WTC11 (cell line): ENCODE data around the gene SDHB. TPM values are rescaled to one million over a fixed set of nuclear protein-coding genes. Genes with fewer than 3 reads are reported as not detected.

Experiments
- CREB1 ChIP-seq: sonication (generic); formaldehyde crosslinking; IDR thresholded peaks from 2 replicates; pipeline ENCODE4 v1.8.0; 2023; ENCODE audit warnings: mild to moderate bottlenecking, missing genetic modification reagents
- CREM ChIP-seq: sonication (generic); formaldehyde crosslinking; IDR thresholded peaks from 2 replicates; pipeline ENCODE4 v1.8.1; 2022; ENCODE audit warnings: mild to moderate bottlenecking, missing genetic modification reagents, moderate library complexity
- ELF4 ChIP-seq: sonication (generic); formaldehyde crosslinking; IDR thresholded peaks from 2 replicates; pipeline ENCODE4 v1.8.1; 2022; ENCODE audit warnings: low read depth, mild to moderate bottlenecking, moderate library complexity, missing genetic modification reagents
- ETV6 ChIP-seq: sonication (generic); formaldehyde crosslinking; IDR thresholded peaks from 2 replicates; pipeline ENCODE4 v1.8.1; 2022; ENCODE audit warnings: mild to moderate bottlenecking, missing genetic modification reagents
- FOXK1 ChIP-seq: sonication (generic); formaldehyde crosslinking; IDR thresholded peaks from 2 replicates; pipeline ENCODE4 v1.8.0; 2022; ENCODE audit warnings: mild to moderate bottlenecking, moderate library complexity, missing genetic modification reagents
- GRHL2 ChIP-seq: fragments of 250-450 bp; sonication (Bioruptor Pico); IDR thresholded peaks from 2 replicates; pipeline ENCODE4 v1.8.0; 2022; ENCODE audit warnings: mild to moderate bottlenecking, moderate library complexity; ENCODE audit not compliant: insufficient replicate concordance, severe bottlenecking
- KAT7 ChIP-seq: sonication (generic); formaldehyde crosslinking; IDR thresholded peaks from 2 replicates; pipeline ENCODE4 v1.8.1; 2023; ENCODE audit warnings: missing genetic modification reagents, mild to moderate bottlenecking, borderline replicate concordance
- MLX ChIP-seq: sonication (generic); formaldehyde crosslinking; IDR thresholded peaks from 2 replicates; pipeline ENCODE4 v1.8.1; 2023; ENCODE audit warnings: mild to moderate bottlenecking, missing genetic modification reagents, moderate library complexity
- SMAD3 ChIP-seq: sonication (generic); formaldehyde crosslinking; IDR thresholded peaks from 2 replicates; pipeline ENCODE4 v1.8.0; 2022; ENCODE audit warnings: missing genetic modification reagents, mild to moderate bottlenecking, borderline replicate concordance
- SP1 ChIP-seq: sonication (generic); formaldehyde crosslinking; conservative IDR thresholded peaks from 2 replicates; pipeline ENCODE4 v1.8.1; 2022; ENCODE audit warnings: missing genetic modification reagents
- TP53 ChIP-seq: sonication (generic); formaldehyde crosslinking; IDR thresholded peaks from 2 replicates; pipeline ENCODE4 v1.8.1; 2023; ENCODE audit warnings: mild to moderate bottlenecking, missing genetic modification reagents
- ZMAT4 ChIP-seq: fragments of 250-450 bp; sonication (Bioruptor Pico); IDR thresholded peaks from 2 replicates; pipeline ENCODE4 v1.9.0; 2021; ENCODE audit warnings: mild to moderate bottlenecking
- ZNF138 ChIP-seq: sonication (generic); formaldehyde crosslinking; conservative IDR thresholded peaks from 2 replicates; pipeline ENCODE4 v1.8.1; 2022; ENCODE audit warnings: mild to moderate bottlenecking, moderate library complexity, missing genetic modification reagents
- ZNF263 ChIP-seq: sonication (generic); formaldehyde crosslinking; IDR thresholded peaks from 2 replicates; pipeline ENCODE4 v1.8.1; 2022; ENCODE audit warnings: low read depth, mild to moderate bottlenecking, moderate library complexity, missing genetic modification reagents
- ZNF317 ChIP-seq: sonication (generic); formaldehyde crosslinking; IDR thresholded peaks from 2 replicates; pipeline ENCODE4 v1.8.1; 2023; ENCODE audit warnings: low read depth, mild to moderate bottlenecking, moderate library complexity, missing genetic modification reagents, borderline replicate concordance
- ZNF423 ChIP-seq: fragments of 250-450 bp; sonication (Bioruptor Pico); IDR thresholded peaks from 2 replicates; pipeline ENCODE4 v2.1.2; 2022; ENCODE audit warnings: mild to moderate bottlenecking, moderate library complexity
- ZNF512 ChIP-seq: sonication (generic); formaldehyde crosslinking; IDR thresholded peaks from 2 replicates; pipeline ENCODE4 v1.8.1; 2022; ENCODE audit warnings: missing genetic modification reagents, borderline replicate concordance
- total RNA-seq: library from RNA; stranded (reverse); gene quantifications from 3 replicates; pipeline ENCODE4 v1.2.3, GENCODE V29; 2021
- TF ChIP-seq, protein P1 (sequence below): fragments of 250-450 bp; sonication (Bioruptor Pico); IDR thresholded peaks from 2 replicates; pipeline ENCODE4 v1.9.0; 2021; ENCODE audit warnings: mild to moderate bottlenecking
- TF ChIP-seq, protein P2 (sequence below): sonication (generic); formaldehyde crosslinking; IDR thresholded peaks from 2 replicates; pipeline ENCODE4 v1.8.0; 2023; ENCODE audit warnings: missing genetic modification reagents, mild to moderate bottlenecking, borderline replicate concordance
- TF ChIP-seq, protein P3 (sequence below): fragments of 200-600 bp; IDR thresholded peaks from 2 replicates; pipeline ENCODE4 v1.8.0; 2022; ENCODE audit warnings: antibody characterized with exemption
- TF ChIP-seq, protein P4 (sequence below): sonication (generic); formaldehyde crosslinking; IDR thresholded peaks from 2 replicates; pipeline ENCODE4 v1.8.0; 2023; ENCODE audit warnings: mild to moderate bottlenecking, missing genetic modification reagents
- TF ChIP-seq, protein P5 (sequence below): sonication (generic); formaldehyde crosslinking; IDR thresholded peaks from 2 replicates; pipeline ENCODE4 v1.8.0; 2023; ENCODE audit warnings: missing genetic modification reagents

Gene SDHB
- total RNA-seq, 1 experiment from 2014 or later, result 89.5 TPM

GRCh38 chr1:16980473-16981268, 73.2 kb downstream of the SDHB start, which contains the start of gene MFAP2 (continued):
- TF ChIP-seq, protein P1, sequence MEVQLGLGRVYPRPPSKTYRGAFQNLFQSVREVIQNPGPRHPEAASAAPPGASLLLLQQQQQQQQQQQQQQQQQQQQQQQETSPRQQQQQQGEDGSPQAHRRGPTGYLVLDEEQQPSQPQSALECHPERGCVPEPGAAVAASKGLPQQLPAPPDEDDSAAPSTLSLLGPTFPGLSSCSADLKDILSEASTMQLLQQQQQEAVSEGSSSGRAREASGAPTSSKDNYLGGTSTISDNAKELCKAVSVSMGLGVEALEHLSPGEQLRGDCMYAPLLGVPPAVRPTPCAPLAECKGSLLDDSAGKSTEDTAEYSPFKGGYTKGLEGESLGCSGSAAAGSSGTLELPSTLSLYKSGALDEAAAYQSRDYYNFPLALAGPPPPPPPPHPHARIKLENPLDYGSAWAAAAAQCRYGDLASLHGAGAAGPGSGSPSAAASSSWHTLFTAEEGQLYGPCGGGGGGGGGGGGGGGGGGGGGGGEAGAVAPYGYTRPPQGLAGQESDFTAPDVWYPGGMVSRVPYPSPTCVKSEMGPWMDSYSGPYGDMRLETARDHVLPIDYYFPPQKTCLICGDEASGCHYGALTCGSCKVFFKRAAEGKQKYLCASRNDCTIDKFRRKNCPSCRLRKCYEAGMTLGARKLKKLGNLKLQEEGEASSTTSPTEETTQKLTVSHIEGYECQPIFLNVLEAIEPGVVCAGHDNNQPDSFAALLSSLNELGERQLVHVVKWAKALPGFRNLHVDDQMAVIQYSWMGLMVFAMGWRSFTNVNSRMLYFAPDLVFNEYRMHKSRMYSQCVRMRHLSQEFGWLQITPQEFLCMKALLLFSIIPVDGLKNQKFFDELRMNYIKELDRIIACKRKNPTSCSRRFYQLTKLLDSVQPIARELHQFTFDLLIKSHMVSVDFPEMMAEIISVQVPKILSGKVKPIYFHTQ (CRISPR knock-in tag), result no peak
- TF ChIP-seq, protein P2, sequence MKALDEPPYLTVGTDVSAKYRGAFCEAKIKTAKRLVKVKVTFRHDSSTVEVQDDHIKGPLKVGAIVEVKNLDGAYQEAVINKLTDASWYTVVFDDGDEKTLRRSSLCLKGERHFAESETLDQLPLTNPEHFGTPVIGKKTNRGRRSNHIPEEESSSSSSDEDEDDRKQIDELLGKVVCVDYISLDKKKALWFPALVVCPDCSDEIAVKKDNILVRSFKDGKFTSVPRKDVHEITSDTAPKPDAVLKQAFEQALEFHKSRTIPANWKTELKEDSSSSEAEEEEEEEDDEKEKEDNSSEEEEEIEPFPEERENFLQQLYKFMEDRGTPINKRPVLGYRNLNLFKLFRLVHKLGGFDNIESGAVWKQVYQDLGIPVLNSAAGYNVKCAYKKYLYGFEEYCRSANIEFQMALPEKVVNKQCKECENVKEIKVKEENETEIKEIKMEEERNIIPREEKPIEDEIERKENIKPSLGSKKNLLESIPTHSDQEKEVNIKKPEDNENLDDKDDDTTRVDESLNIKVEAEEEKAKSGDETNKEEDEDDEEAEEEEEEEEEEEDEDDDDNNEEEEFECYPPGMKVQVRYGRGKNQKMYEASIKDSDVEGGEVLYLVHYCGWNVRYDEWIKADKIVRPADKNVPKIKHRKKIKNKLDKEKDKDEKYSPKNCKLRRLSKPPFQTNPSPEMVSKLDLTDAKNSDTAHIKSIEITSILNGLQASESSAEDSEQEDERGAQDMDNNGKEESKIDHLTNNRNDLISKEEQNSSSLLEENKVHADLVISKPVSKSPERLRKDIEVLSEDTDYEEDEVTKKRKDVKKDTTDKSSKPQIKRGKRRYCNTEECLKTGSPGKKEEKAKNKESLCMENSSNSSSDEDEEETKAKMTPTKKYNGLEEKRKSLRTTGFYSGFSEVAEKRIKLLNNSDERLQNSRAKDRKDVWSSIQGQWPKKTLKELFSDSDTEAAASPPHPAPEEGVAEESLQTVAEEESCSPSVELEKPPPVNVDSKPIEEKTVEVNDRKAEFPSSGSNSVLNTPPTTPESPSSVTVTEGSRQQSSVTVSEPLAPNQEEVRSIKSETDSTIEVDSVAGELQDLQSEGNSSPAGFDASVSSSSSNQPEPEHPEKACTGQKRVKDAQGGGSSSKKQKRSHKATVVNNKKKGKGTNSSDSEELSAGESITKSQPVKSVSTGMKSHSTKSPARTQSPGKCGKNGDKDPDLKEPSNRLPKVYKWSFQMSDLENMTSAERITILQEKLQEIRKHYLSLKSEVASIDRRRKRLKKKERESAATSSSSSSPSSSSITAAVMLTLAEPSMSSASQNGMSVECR (CRISPR knock-in tag), result no peak
- TF ChIP-seq ZNF138 (CRISPR knock-in tag), result peak; percentile 36; the same call in 1 of the 2 replicates
- TF ChIP-seq SMAD3, result no peak
- no peak for TF ChIP-seq TP53 (CRISPR knock-in tag)
- TF ChIP-seq ZNF423 (CRISPR knock-in tag), result no peak
- TF ChIP-seq, protein P3, sequence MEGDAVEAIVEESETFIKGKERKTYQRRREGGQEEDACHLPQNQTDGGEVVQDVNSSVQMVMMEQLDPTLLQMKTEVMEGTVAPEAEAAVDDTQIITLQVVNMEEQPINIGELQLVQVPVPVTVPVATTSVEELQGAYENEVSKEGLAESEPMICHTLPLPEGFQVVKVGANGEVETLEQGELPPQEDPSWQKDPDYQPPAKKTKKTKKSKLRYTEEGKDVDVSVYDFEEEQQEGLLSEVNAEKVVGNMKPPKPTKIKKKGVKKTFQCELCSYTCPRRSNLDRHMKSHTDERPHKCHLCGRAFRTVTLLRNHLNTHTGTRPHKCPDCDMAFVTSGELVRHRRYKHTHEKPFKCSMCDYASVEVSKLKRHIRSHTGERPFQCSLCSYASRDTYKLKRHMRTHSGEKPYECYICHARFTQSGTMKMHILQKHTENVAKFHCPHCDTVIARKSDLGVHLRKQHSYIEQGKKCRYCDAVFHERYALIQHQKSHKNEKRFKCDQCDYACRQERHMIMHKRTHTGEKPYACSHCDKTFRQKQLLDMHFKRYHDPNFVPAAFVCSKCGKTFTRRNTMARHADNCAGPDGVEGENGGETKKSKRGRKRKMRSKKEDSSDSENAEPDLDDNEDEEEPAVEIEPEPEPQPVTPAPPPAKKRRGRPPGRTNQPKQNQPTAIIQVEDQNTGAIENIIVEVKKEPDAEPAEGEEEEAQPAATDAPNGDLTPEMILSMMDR, result no peak
- TF ChIP-seq CREM (CRISPR knock-in tag), result no peak
- TF ChIP-seq ZNF512 (CRISPR knock-in tag), result no peak
- 0 out of 2 replicates have a peak, but pooled peaks have one; percentile 34 for TF ChIP-seq SP1 (CRISPR knock-in tag)
- TF ChIP-seq ELF4 (CRISPR knock-in tag), result no peak
- no peak for TF ChIP-seq ZNF263 (CRISPR knock-in tag)
- TF ChIP-seq ZNF317 (CRISPR knock-in tag), result no peak
- TF ChIP-seq, protein P4, sequence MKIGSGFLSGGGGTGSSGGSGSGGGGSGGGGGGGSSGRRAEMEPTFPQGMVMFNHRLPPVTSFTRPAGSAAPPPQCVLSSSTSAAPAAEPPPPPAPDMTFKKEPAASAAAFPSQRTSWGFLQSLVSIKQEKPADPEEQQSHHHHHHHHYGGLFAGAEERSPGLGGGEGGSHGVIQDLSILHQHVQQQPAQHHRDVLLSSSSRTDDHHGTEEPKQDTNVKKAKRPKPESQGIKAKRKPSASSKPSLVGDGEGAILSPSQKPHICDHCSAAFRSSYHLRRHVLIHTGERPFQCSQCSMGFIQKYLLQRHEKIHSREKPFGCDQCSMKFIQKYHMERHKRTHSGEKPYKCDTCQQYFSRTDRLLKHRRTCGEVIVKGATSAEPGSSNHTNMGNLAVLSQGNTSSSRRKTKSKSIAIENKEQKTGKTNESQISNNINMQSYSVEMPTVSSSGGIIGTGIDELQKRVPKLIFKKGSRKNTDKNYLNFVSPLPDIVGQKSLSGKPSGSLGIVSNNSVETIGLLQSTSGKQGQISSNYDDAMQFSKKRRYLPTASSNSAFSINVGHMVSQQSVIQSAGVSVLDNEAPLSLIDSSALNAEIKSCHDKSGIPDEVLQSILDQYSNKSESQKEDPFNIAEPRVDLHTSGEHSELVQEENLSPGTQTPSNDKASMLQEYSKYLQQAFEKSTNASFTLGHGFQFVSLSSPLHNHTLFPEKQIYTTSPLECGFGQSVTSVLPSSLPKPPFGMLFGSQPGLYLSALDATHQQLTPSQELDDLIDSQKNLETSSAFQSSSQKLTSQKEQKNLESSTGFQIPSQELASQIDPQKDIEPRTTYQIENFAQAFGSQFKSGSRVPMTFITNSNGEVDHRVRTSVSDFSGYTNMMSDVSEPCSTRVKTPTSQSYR (CRISPR knock-in tag), result no peak
- TF ChIP-seq ZMAT4 (CRISPR knock-in tag), result no peak
- TF ChIP-seq KAT7 (CRISPR knock-in tag), result 0 out of 2 replicates have a peak, but pooled peaks have one; percentile 34
- no peak for TF ChIP-seq FOXK1 (CRISPR knock-in tag)
- TF ChIP-seq ETV6, result no peak
- TF ChIP-seq, protein P5, sequence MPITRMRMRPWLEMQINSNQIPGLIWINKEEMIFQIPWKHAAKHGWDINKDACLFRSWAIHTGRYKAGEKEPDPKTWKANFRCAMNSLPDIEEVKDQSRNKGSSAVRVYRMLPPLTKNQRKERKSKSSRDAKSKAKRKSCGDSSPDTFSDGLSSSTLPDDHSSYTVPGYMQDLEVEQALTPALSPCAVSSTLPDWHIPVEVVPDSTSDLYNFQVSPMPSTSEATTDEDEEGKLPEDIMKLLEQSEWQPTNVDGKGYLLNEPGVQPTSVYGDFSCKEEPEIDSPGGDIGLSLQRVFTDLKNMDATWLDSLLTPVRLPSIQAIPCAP (CRISPR knock-in tag), result no peak
- no peak for TF ChIP-seq GRHL2 (CRISPR knock-in tag)
- no peak for TF ChIP-seq MLX (CRISPR knock-in tag)
- TF ChIP-seq CREB1 (CRISPR knock-in tag), result no peak
